Measurements from ENCODE around the gene KCMF1.

GRCh38 chr2:84947010-84947593 is 23.9 kb upstream of the KCMF1 start:
- TF ChIP-seq, protein P1, sequence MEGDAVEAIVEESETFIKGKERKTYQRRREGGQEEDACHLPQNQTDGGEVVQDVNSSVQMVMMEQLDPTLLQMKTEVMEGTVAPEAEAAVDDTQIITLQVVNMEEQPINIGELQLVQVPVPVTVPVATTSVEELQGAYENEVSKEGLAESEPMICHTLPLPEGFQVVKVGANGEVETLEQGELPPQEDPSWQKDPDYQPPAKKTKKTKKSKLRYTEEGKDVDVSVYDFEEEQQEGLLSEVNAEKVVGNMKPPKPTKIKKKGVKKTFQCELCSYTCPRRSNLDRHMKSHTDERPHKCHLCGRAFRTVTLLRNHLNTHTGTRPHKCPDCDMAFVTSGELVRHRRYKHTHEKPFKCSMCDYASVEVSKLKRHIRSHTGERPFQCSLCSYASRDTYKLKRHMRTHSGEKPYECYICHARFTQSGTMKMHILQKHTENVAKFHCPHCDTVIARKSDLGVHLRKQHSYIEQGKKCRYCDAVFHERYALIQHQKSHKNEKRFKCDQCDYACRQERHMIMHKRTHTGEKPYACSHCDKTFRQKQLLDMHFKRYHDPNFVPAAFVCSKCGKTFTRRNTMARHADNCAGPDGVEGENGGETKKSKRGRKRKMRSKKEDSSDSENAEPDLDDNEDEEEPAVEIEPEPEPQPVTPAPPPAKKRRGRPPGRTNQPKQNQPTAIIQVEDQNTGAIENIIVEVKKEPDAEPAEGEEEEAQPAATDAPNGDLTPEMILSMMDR (IDR thresholded peaks at IDR 0.05), result no peak
- TF ChIP-seq POLR2AphosphoS5 (IDR thresholded peaks at IDR 0.05) (no peak), EP300 (IDR thresholded peaks at IDR 0.05; ENCODE audit: low read depth) (no peak)

All from transverse colon (tissue), 4 donors.